Stimulated activated CD4-positive, alpha-beta T cell treated with anti-CD3 and anti-CD28 coated beads, Interleukin-2, amount 100 ng/mL, for 24 hours (primary cell): ENCODE measurements around the gene RABGAP1.

Source experiments
- DNase-seq, 2 donors: peaks; one replicate each; pipeline ENCODE4 v3.0.0-alpha.2; 2020

Gene RABGAP1

GRCh38 chr9:123011380-123011779 is 70.6 kb downstream of the RABGAP1 start:
- no peak for DNase-seq

GRCh38 chr9:123011878-123012528 is 71.2 kb downstream of the RABGAP1 start:
- no peak for DNase-seq

- no peak for DNase-seq
These were observed 75.8 kb downstream of the RABGAP1 start for GRCh38 chr9:123016631-123017030.

DNA sequence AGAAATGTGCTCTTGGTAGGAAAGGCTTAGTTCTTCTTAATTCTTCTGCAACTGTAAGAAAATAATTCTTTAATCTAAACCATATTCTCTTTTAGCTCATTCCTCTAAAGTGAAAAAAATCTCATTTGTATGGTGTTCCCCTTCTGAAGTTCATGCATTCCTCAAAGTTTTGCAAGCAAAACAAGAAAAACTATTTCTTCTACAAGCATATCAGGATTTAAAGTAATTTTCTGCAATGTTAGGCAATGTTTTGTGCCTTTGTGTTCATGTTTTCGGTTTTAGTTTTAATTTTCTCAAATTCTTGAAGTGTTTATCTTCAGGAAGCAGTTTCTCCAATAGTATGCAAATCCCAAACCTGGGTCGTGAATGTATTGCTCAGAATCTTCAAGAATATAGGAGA is 80.0 kb downstream of the RABGAP1 start:
- no peak for DNase-seq

DNA sequence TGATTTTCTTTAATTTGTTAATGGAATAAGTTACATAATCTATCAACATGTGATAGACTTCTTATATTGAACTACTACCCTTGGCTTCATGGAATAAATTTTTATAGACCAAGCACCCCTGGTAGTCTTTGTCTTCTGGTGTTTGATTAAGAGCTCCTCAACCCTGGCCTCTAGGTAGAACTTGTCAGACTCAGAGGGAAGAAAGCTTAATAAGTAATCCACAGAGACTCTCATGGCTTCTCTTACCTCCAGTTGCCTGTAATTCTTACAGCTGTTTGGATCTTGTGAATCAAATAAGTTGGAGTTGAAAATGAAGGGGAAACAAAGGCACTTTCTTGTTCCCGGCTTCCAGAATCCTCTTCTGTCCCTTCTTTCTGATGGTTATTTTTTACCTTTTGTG is 85.6 kb downstream of the RABGAP1 start:
- DNase-seq = no peak

DNA sequence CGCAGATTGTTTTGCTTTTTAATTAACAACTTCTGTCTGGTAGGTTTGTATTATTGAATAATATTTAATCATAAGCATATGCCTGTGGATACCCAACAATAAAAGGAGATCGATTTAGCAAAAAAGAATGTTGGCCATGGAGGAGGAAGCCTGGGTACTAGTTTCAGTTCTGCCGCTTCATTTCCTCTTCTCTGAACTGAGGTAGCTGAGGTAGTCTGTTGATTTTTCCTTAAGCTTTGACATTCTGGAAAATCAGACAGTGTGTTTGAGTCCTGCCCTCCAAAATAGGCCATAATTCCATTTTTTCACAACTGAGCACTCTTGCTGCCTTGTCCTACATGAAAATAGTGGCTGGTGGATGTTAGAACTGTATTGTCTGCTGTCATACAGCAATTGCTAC is 86.7 kb downstream of the RABGAP1 start:
- no peak for DNase-seq

GRCh38 chr9:123028136-123028535 is 87.3 kb downstream of the RABGAP1 start:
- no peak for DNase-seq

DNA sequence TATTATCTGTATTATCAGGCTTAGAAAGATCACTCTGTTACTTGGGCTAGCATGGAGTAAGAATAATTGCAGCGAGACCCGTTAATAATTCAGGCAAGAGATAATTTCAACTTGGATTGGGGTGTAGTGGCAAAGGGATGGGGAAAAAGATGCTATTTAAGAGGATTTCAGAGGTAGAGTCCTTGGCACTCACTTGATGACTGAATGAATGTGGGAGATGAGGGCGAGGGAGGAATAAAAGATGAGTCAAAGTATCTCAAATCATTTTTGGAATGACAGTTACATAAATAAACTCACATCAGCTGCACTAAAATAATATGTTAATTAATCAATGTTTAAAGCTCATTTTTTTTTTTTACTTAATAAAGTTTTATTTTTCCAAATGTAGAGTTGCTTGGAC is 88.2 kb downstream of the RABGAP1 start:
- no peak for DNase-seq

GRCh38 chr9:123031963-123032362 is 91.1 kb downstream of the RABGAP1 start:
- no peak for DNase-seq

- DNase-seq = no peak
These were observed 92.5 kb downstream of the RABGAP1 start, which contains the start of gene GPR21 for GRCh38 chr9:123033352-123033751. Gene GPR21, plus strand, starts transcription at chr9:123033667. Its CDS starts 900 bp downstream, at chr9:123034567.

DNA sequence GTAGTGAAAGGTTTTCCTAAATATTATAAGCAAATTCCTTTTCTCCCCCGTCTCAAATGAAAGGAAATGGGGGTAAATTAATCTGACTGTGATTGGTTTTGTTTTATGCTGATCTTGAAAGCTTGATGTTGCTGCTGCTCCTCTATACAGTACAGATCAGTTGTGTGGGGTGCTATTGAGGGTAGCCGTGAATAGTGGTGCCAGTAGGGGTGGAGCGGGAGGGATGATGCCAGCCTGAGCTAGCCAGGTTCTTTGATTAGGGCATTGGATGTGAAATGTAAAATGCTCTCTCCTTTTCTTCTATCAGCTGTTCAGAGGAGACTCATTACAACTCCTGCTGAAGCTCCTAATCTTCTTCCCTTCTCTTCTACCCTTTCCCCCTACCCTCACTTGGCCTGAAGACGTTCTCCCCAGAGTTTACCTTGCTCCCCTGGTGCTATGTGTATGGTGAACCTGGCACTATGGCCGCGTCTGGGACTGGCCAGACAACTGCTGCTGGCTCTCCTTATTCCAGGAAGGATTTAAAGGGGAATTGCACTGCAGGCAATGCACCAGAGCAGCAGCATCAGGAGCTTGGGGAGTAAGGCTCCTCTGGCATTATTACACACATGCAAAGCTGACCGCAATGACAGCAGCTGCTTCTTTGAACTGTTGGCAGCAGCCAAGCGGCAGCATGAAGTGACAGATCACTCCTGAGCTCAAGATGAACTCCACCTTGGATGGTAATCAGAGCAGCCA is 93.2 kb downstream of the RABGAP1 start:
- no peak for DNase-seq

DNA sequence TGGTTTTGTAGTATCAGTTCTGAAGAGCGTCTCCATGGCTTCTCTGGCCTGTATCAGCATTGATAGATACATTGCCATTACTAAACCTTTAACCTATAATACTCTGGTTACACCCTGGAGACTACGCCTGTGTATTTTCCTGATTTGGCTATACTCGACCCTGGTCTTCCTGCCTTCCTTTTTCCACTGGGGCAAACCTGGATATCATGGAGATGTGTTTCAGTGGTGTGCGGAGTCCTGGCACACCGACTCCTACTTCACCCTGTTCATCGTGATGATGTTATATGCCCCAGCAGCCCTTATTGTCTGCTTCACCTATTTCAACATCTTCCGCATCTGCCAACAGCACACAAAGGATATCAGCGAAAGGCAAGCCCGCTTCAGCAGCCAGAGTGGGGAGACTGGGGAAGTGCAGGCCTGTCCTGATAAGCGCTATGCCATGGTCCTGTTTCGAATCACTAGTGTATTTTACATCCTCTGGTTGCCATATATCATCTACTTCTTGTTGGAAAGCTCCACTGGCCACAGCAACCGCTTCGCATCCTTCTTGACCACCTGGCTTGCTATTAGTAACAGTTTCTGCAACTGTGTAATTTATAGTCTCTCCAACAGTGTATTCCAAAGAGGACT is 94.2 kb downstream of the RABGAP1 start:
- no peak for DNase-seq

- no peak for DNase-seq
These were observed 95.0 kb downstream of the RABGAP1 start for GRCh38 chr9:123035791-123036190.

GRCh38 chr9:123036893-123037545 is 96.2 kb downstream of the RABGAP1 start:
- no peak for DNase-seq

GRCh38 chr9:123039617-123040219 is 98.9 kb downstream of the RABGAP1 start:
- DNase-seq = no peak

DNA sequence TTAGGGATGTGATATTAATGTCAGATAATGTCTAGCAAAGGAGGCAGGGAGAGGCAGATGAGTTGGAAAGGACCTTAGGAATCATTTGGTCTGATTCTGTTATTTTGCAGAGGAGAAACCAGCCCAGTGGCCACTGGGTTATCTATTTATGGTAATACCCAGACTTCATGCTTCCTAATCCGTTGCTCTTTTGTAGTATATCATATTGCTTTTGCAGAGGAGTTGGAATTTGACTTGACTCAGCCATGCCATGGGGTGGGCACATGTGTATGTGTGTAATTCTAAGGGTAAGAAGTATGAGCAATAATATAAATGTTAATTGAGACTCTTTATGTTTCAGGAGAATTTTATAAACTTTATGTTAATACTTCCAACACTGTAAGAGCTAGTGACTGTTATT is 100.0 kb downstream of the RABGAP1 start:
- no peak for DNase-seq

DNA sequence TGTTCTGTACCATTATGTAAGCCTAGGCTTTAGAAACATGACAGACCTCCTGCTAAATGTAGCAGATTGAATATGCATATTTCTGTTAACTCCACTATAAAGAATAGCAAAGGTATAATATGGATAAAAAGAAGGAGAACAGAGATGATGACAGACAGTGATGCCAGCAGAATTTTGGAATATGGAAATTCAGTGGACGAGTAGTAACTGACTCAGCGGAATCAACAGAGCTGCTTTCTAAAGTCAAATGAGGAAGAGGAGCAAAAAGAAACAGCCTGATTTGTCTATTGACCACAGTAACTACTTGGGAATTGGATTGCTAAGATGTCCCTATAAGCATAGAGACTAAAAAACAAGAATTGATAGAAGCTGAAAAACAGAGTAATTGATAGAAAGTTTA is 100.7 kb downstream of the RABGAP1 start:
- no peak for DNase-seq

DNA sequence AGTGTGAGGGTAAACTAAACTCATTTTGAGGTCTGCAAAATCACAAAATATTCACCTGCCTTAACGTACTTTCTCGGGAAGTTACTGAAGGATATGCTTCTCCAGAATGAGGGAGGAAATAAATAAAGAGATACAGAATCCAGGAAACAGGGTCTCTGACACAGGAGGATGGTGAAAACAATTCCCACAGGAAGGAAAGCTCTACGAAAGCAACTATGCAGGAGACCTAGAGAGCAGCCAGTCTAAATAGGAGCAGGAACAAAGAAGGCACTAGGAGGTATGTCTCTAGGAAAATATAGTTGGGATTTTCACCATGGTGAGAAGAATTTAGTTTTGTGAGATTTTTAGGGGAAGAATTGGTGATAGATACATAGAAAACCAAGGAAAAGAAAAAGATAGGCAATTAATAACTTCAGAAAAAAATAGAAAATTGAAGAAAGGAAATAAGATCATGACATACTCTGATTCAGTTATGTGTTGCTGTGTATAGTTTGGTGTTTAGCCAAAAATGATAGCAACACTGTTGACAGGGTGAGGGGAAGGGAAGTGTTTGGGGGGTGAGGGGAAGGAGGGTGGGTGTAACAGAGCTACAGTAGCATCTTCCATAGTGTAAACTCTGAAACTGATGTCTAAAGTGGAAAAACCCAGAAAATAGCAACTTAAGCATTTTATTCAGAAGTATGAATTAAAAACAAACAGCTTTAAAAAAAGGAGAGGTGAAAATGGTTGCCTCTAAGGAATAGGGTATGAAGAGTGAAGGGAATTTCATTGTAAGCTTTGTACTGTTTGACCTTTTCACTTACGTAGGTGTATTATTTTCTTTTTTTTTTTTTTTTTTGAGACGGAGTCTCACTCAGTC is 102.5 kb downstream of the RABGAP1 start:
- no peak for DNase-seq

- DNase-seq = no peak
These were observed 103.8 kb downstream of the RABGAP1 start for GRCh38 chr9:123044586-123044985.

DNA sequence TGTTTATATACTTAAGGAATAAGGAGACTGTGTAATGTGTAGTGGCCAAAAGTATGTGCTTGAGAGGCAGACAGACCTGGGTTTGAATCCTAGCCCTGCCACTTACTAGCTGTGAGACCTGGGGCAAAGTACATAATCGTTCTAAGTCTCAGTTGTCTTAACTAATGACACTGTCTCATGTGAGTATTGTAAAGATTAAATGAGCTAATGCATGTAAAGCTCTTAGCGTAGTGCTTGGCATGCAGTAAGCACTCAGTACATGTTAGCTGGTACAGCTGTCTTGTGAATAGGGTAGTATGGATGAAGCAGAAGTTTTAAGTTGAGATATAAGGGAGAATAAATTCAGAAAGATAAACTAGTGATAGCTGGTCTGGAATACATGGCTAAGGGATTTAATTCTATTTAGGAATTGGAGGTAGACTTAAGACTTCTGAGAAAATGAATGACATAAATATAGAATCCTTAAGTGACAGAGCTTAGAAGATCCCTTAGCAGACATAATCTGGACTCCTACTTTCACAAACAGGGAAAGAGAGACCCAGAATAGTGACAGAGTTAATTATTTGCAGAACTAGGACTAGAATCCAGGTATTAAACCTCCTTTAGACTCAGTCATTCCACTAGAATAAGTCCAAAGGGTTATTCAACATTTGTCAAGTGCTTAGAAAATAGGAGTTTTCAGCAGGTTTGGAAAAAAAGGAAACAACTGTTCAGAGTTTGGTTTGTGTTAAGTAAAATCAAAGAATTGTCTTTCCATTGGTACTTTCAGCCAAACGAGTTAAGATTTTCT is 105.8 kb downstream of the RABGAP1 start:
- DNase-seq = no peak

- no peak for DNase-seq
These were observed 107.9 kb downstream of the RABGAP1 start for GRCh38 chr9:123048748-123049147.
